ENCODE measurements around the gene ANKRD6.

Gene ANKRD6

DNA sequence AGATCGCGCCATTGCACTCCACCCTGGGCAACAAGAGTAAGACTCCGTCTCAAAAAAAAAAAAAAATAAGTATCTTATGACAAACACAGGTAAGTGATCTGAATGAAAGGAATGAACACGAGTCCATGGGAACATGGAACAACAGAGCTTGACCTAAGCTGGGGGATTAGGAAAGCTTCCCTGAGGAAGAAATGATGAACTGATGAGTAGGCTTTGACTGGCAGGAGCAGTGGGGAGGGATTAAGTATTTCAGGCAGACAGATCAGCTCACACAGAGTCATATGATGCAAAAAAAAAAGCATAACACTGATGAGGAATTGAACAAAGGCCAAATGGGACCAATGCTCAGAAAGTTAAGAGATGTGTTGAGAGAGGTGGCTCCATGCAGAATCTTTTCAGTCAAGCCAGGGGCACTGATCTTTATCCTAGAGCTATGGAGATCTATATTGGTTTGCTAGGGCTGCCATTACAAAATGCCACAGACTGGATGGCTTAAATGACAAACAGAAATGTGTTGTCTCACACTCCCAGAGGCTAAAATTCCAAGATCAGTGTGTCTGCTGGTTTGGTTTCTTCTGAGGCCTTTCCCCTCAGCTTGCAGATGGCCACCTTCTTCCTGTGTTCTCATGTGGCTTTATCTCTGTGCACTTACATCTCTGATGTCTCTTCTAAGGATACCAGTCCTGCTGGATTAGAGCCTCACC, 85.6 kb downstream of the ANKRD6 start:
- DNase-seq = no peak

- no peak for DNase-seq
Observed at GRCh38 chr6:89520736-89521135, 87.8 kb downstream of the ANKRD6 start.

DNA sequence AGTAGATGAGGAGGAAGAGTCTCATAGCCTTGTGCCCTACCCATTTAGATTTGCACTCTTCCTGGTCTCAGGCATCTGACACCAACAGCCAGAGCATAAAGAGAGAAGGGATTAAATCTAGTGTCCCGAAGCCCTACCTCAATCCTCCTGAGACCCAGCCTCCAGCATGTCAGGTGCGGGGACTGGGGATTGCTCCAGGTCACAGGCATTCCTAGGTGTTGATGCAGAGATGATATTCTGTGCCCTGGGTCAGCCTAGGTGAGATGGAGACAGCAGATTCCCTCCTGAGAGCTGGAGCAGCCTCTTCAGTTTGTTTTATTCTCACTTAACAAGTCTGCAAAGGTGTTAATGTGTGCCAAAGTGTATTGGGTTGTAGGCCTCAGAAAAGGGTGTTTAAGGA, 89.8 kb downstream of the ANKRD6 start:
- no peak for DNase-seq

DNA sequence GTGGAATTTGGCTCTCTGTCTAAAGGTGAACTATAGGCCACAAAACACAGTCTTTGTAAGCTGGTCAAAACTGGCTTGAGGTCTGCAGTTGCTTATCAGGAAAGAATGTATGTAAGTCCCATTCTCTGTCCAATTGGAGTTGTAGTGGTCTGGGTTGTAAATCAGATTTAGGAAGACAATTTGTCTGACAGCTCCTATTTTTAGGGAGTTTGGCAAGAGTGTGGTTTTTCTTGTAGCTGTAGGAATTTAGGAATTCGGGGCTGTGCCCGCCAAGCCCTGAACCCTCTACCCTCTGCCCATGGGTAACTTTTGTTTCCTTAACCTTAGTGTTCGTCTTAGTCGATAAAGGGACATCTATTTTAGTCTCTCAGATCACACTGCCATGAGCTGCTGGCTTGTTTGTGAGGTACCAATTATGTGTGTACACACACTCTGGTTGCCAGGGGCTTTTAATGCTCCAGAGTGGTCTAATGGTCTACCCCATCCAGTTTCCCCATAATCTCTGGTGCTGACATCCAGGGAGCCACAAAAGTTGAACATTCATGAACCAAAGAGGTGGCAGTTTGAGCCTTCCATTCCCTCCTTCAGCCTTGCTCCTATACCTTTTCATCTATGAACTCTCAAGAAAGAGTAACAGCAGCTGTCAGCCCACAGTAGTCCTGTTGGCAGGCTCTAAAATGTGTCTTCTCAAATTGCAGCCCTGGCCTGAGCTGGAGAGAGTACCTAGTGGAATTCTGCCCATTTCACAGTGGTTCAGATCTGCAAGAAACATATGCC, 93.0 kb downstream of the ANKRD6 start:
- DNase-seq = no peak

GRCh38 chr6:89526563-89526869, 93.6 kb downstream of the ANKRD6 start:
- no peak for DNase-seq

GRCh38 chr6:89527634-89528033, 94.7 kb downstream of the ANKRD6 start:
- DNase-seq = no peak

DNA sequence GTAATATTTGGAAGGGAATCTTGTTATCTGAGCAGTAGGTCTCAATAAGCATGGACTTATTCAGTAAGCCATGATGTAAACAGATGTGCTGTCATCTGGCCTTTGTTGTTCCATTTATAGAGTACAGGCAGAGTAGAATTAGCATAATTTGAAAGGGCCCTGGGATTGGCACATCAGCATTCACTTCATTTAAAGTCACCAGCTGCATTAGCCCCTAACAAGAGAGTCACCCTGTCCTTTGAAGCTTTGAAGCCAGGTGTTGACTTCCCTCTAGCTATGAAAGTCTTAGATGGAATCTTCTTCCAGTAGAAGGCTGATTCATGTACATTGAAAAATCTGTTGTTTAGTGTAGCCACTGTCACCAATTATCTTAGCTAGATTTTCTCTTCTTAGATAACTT, 95.9 kb downstream of the ANKRD6 start:
- no peak for DNase-seq

DNA sequence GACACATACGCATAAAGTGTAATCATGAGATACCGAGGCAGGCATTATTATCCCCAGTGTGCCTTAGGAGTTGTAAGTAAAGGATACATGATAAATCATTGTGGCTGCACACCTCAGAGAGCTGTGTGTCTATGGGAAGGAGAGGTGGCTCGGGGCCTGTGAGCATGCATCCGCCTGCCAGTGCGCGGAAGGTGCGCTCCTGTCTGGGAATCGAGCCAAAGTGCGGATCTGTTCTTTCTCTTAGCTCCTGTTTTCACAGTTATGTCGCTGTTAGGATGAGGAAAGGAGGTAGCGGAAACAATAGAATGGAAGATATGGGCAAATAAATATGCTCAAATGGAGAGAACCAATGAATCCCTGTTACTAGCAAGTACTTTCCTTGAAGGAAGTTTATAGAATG, 98.0 kb downstream of the ANKRD6 start:
- no peak for DNase-seq

DNA sequence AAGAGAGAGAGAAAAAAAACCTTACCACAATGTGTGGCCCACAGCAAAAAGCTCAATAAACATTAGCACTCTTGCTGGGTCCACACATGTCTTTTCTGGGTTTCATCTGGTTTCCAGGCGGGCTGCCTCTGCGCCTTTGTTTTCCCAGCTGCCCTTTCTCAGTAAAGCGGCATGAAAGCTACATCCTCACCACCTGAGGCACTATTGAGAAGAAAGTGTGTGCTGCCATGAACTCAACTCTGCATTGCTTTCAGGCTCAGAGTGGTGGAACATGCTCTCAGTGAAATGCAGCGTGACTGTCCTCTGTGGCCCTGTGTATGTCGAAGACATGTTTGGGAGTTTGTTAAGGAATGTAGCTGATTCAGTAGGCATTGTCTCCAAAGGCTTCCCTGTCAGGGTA, 103.3 kb downstream of the ANKRD6 start:
- no peak for DNase-seq

GRCh38 chr6:89539779-89540178, 106.8 kb downstream of the ANKRD6 start:
- DNase-seq = no peak

DNA sequence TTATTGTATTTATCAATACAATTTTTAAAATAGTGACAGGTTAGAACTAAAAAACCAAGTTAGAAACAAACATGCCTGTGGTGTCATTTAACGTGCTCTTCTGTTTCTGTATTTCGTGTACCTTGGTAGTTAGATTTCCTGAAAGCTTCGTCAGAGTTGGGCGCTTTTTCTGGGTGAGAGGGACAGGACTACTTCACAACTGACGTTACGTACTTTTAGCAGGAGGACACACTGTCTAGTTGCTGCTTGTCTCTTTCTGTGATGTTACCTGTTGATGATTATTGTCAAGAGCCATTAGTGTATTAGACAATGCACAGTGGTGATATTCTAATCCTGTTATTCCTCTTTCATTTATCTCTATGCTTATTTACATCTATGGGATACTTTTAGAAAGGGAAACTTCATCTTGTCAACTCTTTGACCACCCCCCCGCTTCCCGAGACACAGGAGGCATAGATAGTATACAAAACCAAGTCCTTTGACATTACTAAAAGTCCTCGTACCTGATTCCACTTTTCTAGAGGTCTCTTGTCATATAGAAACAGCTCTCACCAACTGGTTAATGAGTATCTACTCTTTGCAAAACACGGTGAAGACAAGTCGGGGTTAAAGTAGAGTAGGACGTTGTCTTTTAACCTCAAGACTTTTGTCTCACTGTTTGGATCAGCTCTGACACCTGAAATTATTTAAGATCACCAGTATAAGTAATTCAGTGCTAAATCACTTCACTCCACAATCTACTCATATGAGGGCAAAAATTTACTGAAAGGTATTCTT, 109.3 kb downstream of the ANKRD6 start:
- DNase-seq = no peak

- DNase-seq = no peak
Observed at GRCh38 chr6:89542866-89543265, 109.9 kb downstream of the ANKRD6 start.

DNA sequence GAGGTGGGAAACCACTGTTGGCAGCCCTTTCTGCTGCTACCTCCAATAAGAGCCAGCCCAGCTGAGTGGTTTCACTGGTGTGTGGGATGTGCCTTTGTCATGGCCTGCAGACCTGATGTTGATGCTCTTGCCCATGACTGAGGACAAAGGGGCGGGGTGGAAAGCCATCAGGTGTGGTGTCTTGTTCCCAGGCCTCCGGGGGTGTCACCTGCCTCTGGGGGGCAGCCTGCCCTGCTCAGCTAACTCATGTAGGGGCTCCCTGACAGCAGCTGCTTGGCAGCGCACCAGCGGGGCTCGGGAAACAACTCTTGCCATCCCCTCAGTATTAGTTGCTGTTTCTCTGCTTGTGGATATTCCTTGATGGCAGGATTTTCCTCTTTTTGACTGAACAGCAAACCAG, 114.3 kb downstream of the ANKRD6 start:
- no peak for DNase-seq

- DNase-seq = no peak
Observed at GRCh38 chr6:89553431-89553830, 120.5 kb downstream of the ANKRD6 start.

DNA sequence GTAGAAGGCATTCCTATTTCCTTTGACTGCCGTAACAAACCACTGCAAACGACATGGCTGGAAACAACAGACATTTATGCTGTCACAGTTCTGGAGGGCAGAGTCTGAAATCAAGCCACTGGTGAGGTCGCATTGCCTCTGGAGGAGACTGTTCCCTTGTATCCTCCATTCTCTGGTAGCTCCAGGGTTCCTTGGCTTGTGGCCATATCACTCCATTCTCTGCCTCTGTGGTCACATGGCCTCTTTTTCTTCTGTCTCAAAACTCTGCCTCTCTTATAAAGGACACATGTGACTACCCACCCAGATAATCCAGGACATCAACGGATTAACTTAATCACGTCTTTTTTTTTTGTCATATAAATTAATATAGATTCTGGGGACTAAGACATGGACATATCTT, 121.2 kb downstream of the ANKRD6 start:
- no peak for DNase-seq

GRCh38 chr6:89555031-89555430, 122.1 kb downstream of the ANKRD6 start:
- DNase-seq = no peak

- DNase-seq = no peak
Observed at GRCh38 chr6:89555806-89556205, 122.9 kb downstream of the ANKRD6 start.

DNA sequence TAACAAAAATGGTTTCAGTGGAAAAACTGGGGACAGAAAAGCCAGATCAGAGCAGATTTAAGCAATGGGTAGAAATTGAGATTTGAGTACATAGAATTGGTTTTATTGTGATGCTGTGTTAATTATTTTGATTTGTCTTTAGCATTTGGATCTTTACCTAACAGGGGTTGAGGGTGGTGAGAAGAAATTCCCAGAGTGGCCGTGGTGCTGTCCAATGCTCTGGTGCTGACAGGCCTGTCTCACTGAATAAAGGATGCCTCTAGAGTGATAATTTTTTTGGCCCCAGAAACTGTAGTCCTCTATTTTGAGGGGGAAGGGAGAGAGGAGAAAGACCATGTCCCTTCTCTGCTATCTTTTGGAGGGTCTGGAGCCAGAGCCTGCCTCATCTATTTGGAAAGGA, 126.5 kb downstream of the ANKRD6 start:
- DNase-seq = no peak

- no peak for DNase-seq
Observed at GRCh38 chr6:89562093-89562973, 129.4 kb downstream of the ANKRD6 start.

- DNase-seq = no peak
Observed at GRCh38 chr6:89563866-89564265, 130.9 kb downstream of the ANKRD6 start.

DNA sequence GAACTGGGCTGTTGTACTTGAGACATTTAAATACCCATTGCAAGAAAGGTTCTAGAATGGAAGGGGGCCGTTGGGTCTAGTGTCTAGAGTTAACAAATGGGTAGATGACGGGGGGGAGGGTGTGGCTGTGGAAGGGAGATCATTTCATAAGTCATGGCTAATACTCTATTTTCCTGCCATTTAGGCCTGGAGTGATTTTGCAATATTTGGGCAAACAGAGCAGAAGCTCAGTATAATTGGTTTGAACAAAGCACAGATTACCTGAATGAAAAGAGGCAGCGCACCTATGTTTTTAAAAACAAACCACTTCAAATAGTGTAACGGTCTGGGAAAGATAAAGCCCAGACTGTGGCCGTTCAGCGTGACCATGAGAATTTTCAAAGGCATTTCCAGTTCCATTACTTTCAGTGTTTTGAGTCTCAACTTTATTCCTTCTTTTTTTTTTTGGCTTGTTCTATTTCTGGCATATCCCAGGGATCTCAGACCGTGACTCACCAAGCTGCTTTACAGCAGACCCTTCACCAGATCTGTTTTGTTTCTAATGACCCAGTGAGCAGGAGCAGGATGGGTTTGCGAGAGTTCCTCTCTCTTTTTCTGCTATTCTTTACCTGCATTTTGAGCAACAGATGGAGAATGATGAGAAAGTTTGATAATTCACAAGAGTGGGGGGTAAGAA, 131.9 kb downstream of the ANKRD6 start:
- DNase-seq = no peak
